ENCODE data around the gene IGF1R.

GRCh38 chr15:98785431-98785806 lies 137.1 kb downstream of the IGF1R start:
- TF ChIP-seq CTCF (conservative IDR thresholded peaks at IDR 0.05 in 1 of 2, IDR thresholded peaks at IDR 0.05 in 1 of 2; ENCODE audit: extremely low read depth in 1 of 2, insufficient read depth in 1 of 2, low read depth in 1 of 2, low read length in 2 of 2) (no peak), EZH2 (IDR thresholded peaks at IDR 0.05; ENCODE audit: borderline replicate concordance, low read length) (no peak)

All from mammary epithelial cell (primary cell).